GM12891 (cell line): ENCODE measurements around the gene ZNF343.

ENCODE experiments used
- DNase-seq: peaks from one replicate; pipeline ENCODE4 v3.0.0; 2011; ENCODE audit warnings: low spot score; ENCODE audit not compliant: insufficient read length
- FAIRE-seq: peaks from 2 replicates; lab custom pipeline; 2011; peaks lifted over from hg19 to GRCh38; lab: Jason Lieb, UNC
- PAX5 ChIP-seq: IDR thresholded peaks from 2 replicates; pipeline ENCODE4 v1.6.1; 2011; ENCODE audit warnings: low read length, moderate library complexity, mild to moderate bottlenecking; ENCODE audit not compliant: insufficient read depth, severe bottlenecking
- POLR2A ChIP-seq: IDR thresholded peaks from 2 replicates; pipeline ENCODE4 v1.6.1; 2011; ENCODE audit warnings: low read depth, low read length, control low read depth
- POLR2AphosphoS5 ChIP-seq: IDR thresholded peaks from 2 replicates; pipeline ENCODE4 v1.6.1; 2011; ENCODE audit warnings: low read depth, low read length, control low read depth
- POU2F2 ChIP-seq: IDR thresholded peaks from 2 replicates; pipeline ENCODE4 v1.6.1; 2011; ENCODE audit warnings: low read depth, mild to moderate bottlenecking, control low read depth, low read length, moderate library complexity
- SPI1 ChIP-seq: IDR thresholded peaks from 2 replicates; pipeline ENCODE4 v1.6.1; 2011; ENCODE audit warnings: low read depth, low read length, control low read depth
- TAF1 ChIP-seq: IDR thresholded peaks from 2 replicates; pipeline ENCODE4 v1.6.1; 2011; ENCODE audit warnings: low read depth, low read length, control low read depth

Gene ZNF343

GRCh38 chr20:2459981-2460751 lies 48.5 kb downstream of the ZNF343 start:
- FAIRE-seq (no peak), DNase-seq (no peak)
- TF ChIP-seq POLR2A (peak; percentile 63), PAX5 (no peak), POLR2AphosphoS5 (peak; percentile 73; the same call in 1 of the 2 replicates)

GRCh38 chr20:2458919-2459499 lies 49.7 kb downstream of the ZNF343 start:
- FAIRE-seq (no peak), DNase-seq (no peak)
- TF ChIP-seq POLR2AphosphoS5, result peak; percentile 51; the same call in 1 of the 2 replicates
- no peak for TF ChIP-seq POU2F2

GRCh38 chr20:2455771-2456497 lies 52.8 kb downstream of the ZNF343 start:
- DNase-seq, result no peak
- FAIRE-seq, result no peak
- TF ChIP-seq POU2F2 (no peak), TAF1 (no peak)

- no peak for DNase-seq
- FAIRE-seq, result no peak
- TF ChIP-seq SPI1, result no peak
Measured at GRCh38 chr20:2453792-2454191, 54.9 kb downstream of the ZNF343 start.

GRCh38 chr20:2451939-2452732 lies 56.6 kb downstream of the ZNF343 start:
- TF ChIP-seq POLR2AphosphoS5 (no peak), SPI1 (no peak), POU2F2 (no peak)
- peak; percentile 20 for DNase-seq
- peak; percentile 76 for FAIRE-seq

GRCh38 chr20:2451422-2451821 lies 57.3 kb downstream of the ZNF343 start:
- TF ChIP-seq POLR2A, result no peak
- no peak for TF ChIP-seq PAX5
- TF ChIP-seq TAF1, result no peak
- no peak for TF ChIP-seq SPI1
- no peak for TF ChIP-seq POU2F2
- TF ChIP-seq POLR2AphosphoS5, result no peak
- FAIRE-seq, result no peak
- no peak for DNase-seq

GRCh38 chr20:2449386-2449785 lies 59.3 kb downstream of the ZNF343 start:
- no peak for TF ChIP-seq POLR2A
- no peak for DNase-seq
- peak; percentile 48 for FAIRE-seq

- no peak for FAIRE-seq
- no peak for DNase-seq
- TF ChIP-seq TAF1, result no peak
- TF ChIP-seq POLR2A, result no peak
- TF ChIP-seq POLR2AphosphoS5, result no peak
- no peak for TF ChIP-seq PAX5
- no peak for TF ChIP-seq POU2F2
- no peak for TF ChIP-seq SPI1
Measured at GRCh38 chr20:2446845-2447244, 61.9 kb downstream of the ZNF343 start.
